IMR-90 (cell line): ENCODE data around the gene CLEC19A. TPM values are rescaled to one million over a fixed set of nuclear protein-coding genes. Genes with fewer than 3 reads are reported as not detected.

Source experiments
- ATAC-seq: fragments of 200-7000 bp; cut with Tn5 transposase; 2 replicates; pipeline ENCODE4 v1.9.1; 2020; ENCODE audit warnings: low read depth, mild to moderate bottlenecking, moderate library complexity
- BruUV-seq: library from RNA; stranded (reverse); fragments of 400-500 nt; replicated peaks from 2 replicates; lab custom pipeline; 2021; lab: Mats Ljungman, UMichigan
- CTCF ChIA-PET: fragments of 300-600 bp; formaldehyde crosslinking; extraction: SDS; loops from one replicate; lab custom pipeline; 2021; ENCODE audit warnings: antibody characterized with exemption; lab: Yijun Ruan, JAX
- POLR2A ChIA-PET: fragments of 300-600 bp; sonication (Branson Sonifier 250); formaldehyde crosslinking; loops from one replicate; lab custom pipeline; 2022; ENCODE audit warnings: antibody characterized with exemption; ENCODE audit not compliant: unreplicated experiment; lab: Charles Lee
- DNase-seq: peaks from one replicate; pipeline ENCODE4 v3.0.0; 2013
- H2AFZ ChIP-seq: replicated peaks from 2 replicates; pipeline ENCODE3; 2013; ENCODE audit warnings: low read length, mild to moderate bottlenecking; ENCODE audit not compliant: poor library complexity
- H2AK5ac ChIP-seq: 2 replicates; pipeline ENCODE4 v1.6.1; 2013; ENCODE audit warnings: low read depth, low read length, inconsistent platforms
- H2AK9ac ChIP-seq: replicated peaks from 2 replicates; pipeline ENCODE3; 2013; ENCODE audit warnings: mild to moderate bottlenecking, low read depth, low read length, moderate library complexity; ENCODE audit not compliant: poor library complexity
- H2BK120ac ChIP-seq: 2 replicates; pipeline ENCODE4 v1.6.1; 2013; ENCODE audit warnings: low read depth, low read length, inconsistent platforms
- H2BK15ac ChIP-seq: 3 replicates; pipeline ENCODE4 v1.6.1; 2013; ENCODE audit warnings: low read depth, low read length, inconsistent platforms
- H2BK20ac ChIP-seq: 2 replicates; pipeline ENCODE4 v1.6.1; 2013; ENCODE audit warnings: low read depth, mild to moderate bottlenecking, inconsistent platforms, low read length, moderate library complexity
- H2BK5ac ChIP-seq: 2 replicates; pipeline ENCODE4 v1.6.1; 2013; ENCODE audit warnings: mild to moderate bottlenecking, low read depth, low read length, inconsistent platforms; ENCODE audit not compliant: poor library complexity, severe bottlenecking
- H3K14ac ChIP-seq: replicated peaks from 2 replicates; pipeline ENCODE4 v1.6.1; 2013; ENCODE audit warnings: low read depth, low read length, inconsistent platforms
- H3K18ac ChIP-seq: 2 replicates; pipeline ENCODE4 v1.6.1; 2013; ENCODE audit warnings: low read depth, low read length, control low read depth
- H3K23ac ChIP-seq: 2 replicates; pipeline ENCODE4 v1.6.1; 2013; ENCODE audit warnings: low read depth, low read length, inconsistent platforms
- H3K27ac ChIP-seq: 2 replicates; pipeline ENCODE4 v1.5.1; 2013; ENCODE audit warnings: mild to moderate bottlenecking, control low read depth, low read length; ENCODE audit not compliant: insufficient read depth
- H3K27me3 ChIP-seq: 2 replicates; pipeline ENCODE4 v1.6.1; 2013; ENCODE audit warnings: low read length; ENCODE audit not compliant: control insufficient read depth, insufficient read depth
- H3K36me3 ChIP-seq: 2 replicates; pipeline ENCODE4 v1.6.1; 2013; ENCODE audit warnings: low read length, mixed read lengths; ENCODE audit not compliant: control insufficient read depth, insufficient read depth
- H3K4ac ChIP-seq: 2 replicates; pipeline ENCODE4 v1.6.1; 2013; ENCODE audit warnings: low read depth, low read length, inconsistent platforms
- H3K4me1 ChIP-seq: 2 replicates; pipeline ENCODE4 v1.6.1; 2013; ENCODE audit warnings: low read length, mixed read lengths; ENCODE audit not compliant: control insufficient read depth, insufficient read depth
- H3K4me2 ChIP-seq: 2 replicates; pipeline ENCODE4 v1.6.1; 2013; ENCODE audit warnings: low read depth, mild to moderate bottlenecking, control low read depth, low read length, moderate library complexity
- H3K4me3 ChIP-seq: 2 replicates; pipeline ENCODE4 v1.5.1; 2013; ENCODE audit warnings: low read depth, mild to moderate bottlenecking, control low read depth, low read length, moderate library complexity; ENCODE audit not compliant: insufficient read depth
- H3K56ac ChIP-seq: 2 replicates; pipeline ENCODE4 v1.6.1; 2013; ENCODE audit warnings: low read length, inconsistent platforms; ENCODE audit not compliant: insufficient read depth; ENCODE audit errors: extremely low read depth
- H3K79me1 ChIP-seq, 2 experiments: 2 replicates each; pipeline ENCODE4 v1.6.1; 2013; ENCODE audit warnings: low read length in 2 of 2, inconsistent platforms in 1 of 2, low read depth in 1 of 2
- H3K9ac ChIP-seq: 2 replicates; pipeline ENCODE4 v1.6.1; 2013; ENCODE audit warnings: low read depth, low read length, control low read depth
- H3K9me1 ChIP-seq: 2 replicates; pipeline ENCODE4 v1.6.1; 2013; ENCODE audit warnings: low read length, inconsistent platforms; ENCODE audit not compliant: insufficient read depth
- H3K9me3 ChIP-seq: 2 replicates; pipeline ENCODE4 v1.6.1; 2013; ENCODE audit warnings: low read length; ENCODE audit not compliant: control insufficient read depth, insufficient read depth
- H4K20me1 ChIP-seq: 2 replicates; pipeline ENCODE4 v1.6.1; 2013; ENCODE audit warnings: low read length, inconsistent platforms; ENCODE audit not compliant: insufficient read depth
- H4K5ac ChIP-seq: 2 replicates; pipeline ENCODE4 v1.6.1; 2013; ENCODE audit warnings: mild to moderate bottlenecking, low read depth, low read length, control low read depth
- H4K8ac ChIP-seq, 2 experiments: 2 replicates each; pipeline ENCODE4 v1.6.1; 2013; ENCODE audit warnings: low read depth in 2 of 2, low read length in 2 of 2, control low read depth in 1 of 2, inconsistent platforms in 1 of 2
- H4K91ac ChIP-seq: 2 replicates; pipeline ENCODE4 v1.6.1; 2013; ENCODE audit warnings: low read depth, low read length, inconsistent platforms; ENCODE audit not compliant: insufficient read depth
- BHLHE40 ChIP-seq: fragments of 150-350 bp; IDR thresholded peaks from 2 replicates; pipeline ENCODE4 v1.6.1; 2016; ENCODE audit warnings: mild to moderate bottlenecking, low read depth, low read length
- CHD1 ChIP-seq: IDR thresholded peaks from 2 replicates; pipeline ENCODE4 v1.6.1; 2012; ENCODE audit warnings: low read depth, low read length, improper control_type of control experiment
- CTCF ChIP-seq: conservative IDR thresholded peaks from 2 replicates; pipeline ENCODE4 v1.5.1; 2012; ENCODE audit warnings: mild to moderate bottlenecking, low read depth, low read length, improper control_type of control experiment
- FOS ChIP-seq: fragments of 150-350 bp; IDR thresholded peaks from 2 replicates; pipeline ENCODE4 v1.6.1; 2016; ENCODE audit warnings: low read depth, low read length
- MAFK ChIP-seq: IDR thresholded peaks from 2 replicates; pipeline ENCODE4 v1.6.1; 2012; ENCODE audit warnings: low read depth, low read length, improper control_type of control experiment
- MXI1 ChIP-seq: IDR thresholded peaks from 2 replicates; pipeline ENCODE4 v1.6.1; 2012; ENCODE audit warnings: low read depth, mild to moderate bottlenecking, low read length, moderate library complexity, borderline replicate concordance
- NFE2L2 ChIP-seq: fragments of 150-350 bp; IDR thresholded peaks from 2 replicates; pipeline ENCODE4 v1.6.1; 2016; ENCODE audit warnings: low read depth, mild to moderate bottlenecking, low read length
- POLR2A ChIP-seq: IDR thresholded peaks from 2 replicates; pipeline ENCODE4 v1.6.1; 2012; ENCODE audit warnings: mild to moderate bottlenecking, low read depth, low read length
- RAD21 ChIP-seq: IDR thresholded peaks from 2 replicates; pipeline ENCODE4 v1.6.1; 2012; ENCODE audit warnings: low read length, improper control_type of control experiment
- RCOR1 ChIP-seq: IDR thresholded peaks from 2 replicates; pipeline ENCODE4 v1.6.1; 2012; ENCODE audit warnings: mild to moderate bottlenecking, low read length, improper control_type of control experiment; ENCODE audit not compliant: insufficient replicate concordance
- WGBS, 2 experiments: methylation state at CpG; one replicate each; pipeline versions ENCODE4 v1.1.5 to v1.1.7; 2013; ENCODE audit warnings: missing lambda C conversion rate in 2 of 2; ENCODE audit not compliant: insufficient read length in 1 of 2; ENCODE audit errors: extremely low coverage in 2 of 2; 5-methylcytosine and 5-hydroxymethylcytosine counted together
- dilution Hi-C: fragments of 300-500 bp; cut with HindIII; formaldehyde crosslinking; loops from one replicate; pipeline ENCODE4 v1.14.3; 2018; ENCODE audit warnings: low sequenced_read_pairs; ENCODE audit not compliant: unreplicated experiment
- in situ Hi-C: fragments of 300-500 bp; cut with MboI; formaldehyde crosslinking; loops from 3 replicates; pipeline ENCODE4 v1.14.3; 2019; ENCODE audit warnings: low sequenced_read_pairs, inconsistent platforms, mixed read lengths
- intact Hi-C: fragments of 100-400 bp; cut with micrococcal nuclease; formaldehyde crosslinking; loops from 2 replicates; pipeline ENCODE4 v1.10.0; 2022
- polyA plus RNA-seq, 3 experiments: library from polyadenylated mRNA; depleted of rRNA; stranded (reverse); fragments of >200 nt; gene quantifications; 2 replicates each; pipeline ENCODE4 v1.2.3, GENCODE V29; 2012; ENCODE audit warnings: low replicate concordance in 1 of 3
- total RNA-seq: library from RNA; depleted of rRNA; stranded (reverse); fragments of >200 nt; gene quantifications from 2 replicates; pipeline ENCODE4 v1.2.3, GENCODE V29; 2012

CLEC19A gene
- total and polyA plus RNA-seq, 2 of the 4 experiments (the other 2 are of a cell fraction), result not detected

GRCh38 chr16:19344224-19344801 is 58.8 kb downstream of the CLEC19A start:
- Histone ChIP-seq H2BK20ac (no peak overlapping the region), H2AK9ac (no peak overlapping the region), H3K36me3 (no peaks in the 10 kb centered on the region), H3K56ac (no peak overlapping the region), H2BK15ac (no peak overlapping the region), H4K8ac (no peak overlapping the region), H3K23ac (no peak overlapping the region), H4K5ac (no peak overlapping the region), H4K20me1 (no peaks in the 10 kb centered on the region), H2BK5ac (no peak overlapping the region), H4K91ac (no peak overlapping the region), H3K18ac (no peak overlapping the region), H2AK5ac (no peak overlapping the region), H2BK120ac (no peak overlapping the region), H3K9me1 (no peaks in the 10 kb centered on the region), H3K4me1 (no peaks in the 10 kb centered on the region), H3K14ac (no peak overlapping the region), H3K27ac (no peak overlapping the region), H3K9me3 (no peaks in the 10 kb centered on the region), H3K9ac (no peak overlapping the region), H3K4ac (no peak overlapping the region), H3K4me3 (no peak overlapping the region), H3K27me3 (no peaks in the 10 kb centered on the region), H3K4me2 (no peak overlapping the region), H3K79me1 (no peaks in the 10 kb centered on the region), H2AFZ (no peak overlapping the region)
- BruUV-seq, result no TSS peak
- no peak for ATAC-seq
- no peak for TF ChIP-seq POLR2A
- TF ChIP-seq MAFK, result no peak
- no peak for TF ChIP-seq CTCF
- TF ChIP-seq MXI1, result no peak
- no peak for TF ChIP-seq RAD21
- no peak for TF ChIP-seq BHLHE40
- no peak for TF ChIP-seq RCOR1
- no peak for TF ChIP-seq NFE2L2
- no peak for TF ChIP-seq CHD1
- no peak for TF ChIP-seq FOS
- ChIA-PET POLR2A (no interaction called here), CTCF (no interaction called here)
- DNase-seq, result no peak
- dilution Hi-C loops, result no loop called here
- no CpG with 5 or more reads among the region's 9 CpGs for WGBS, 2 experiments
- in situ Hi-C loops, result no loop called here
- intact Hi-C loops, result no loop called here
